GM18502 (cell line): Measurements from ENCODE around the gene SCN8A.

ENCODE experiments used
- ATAC-seq: cut with Tn5 transposase; IDR thresholded peaks from one replicate; pipeline ENCODE4 v1.9.1; 2021; ENCODE audit warnings: mild to moderate bottlenecking; ENCODE audit not compliant: unreplicated experiment, poor library complexity

Gene SCN8A

DNA sequence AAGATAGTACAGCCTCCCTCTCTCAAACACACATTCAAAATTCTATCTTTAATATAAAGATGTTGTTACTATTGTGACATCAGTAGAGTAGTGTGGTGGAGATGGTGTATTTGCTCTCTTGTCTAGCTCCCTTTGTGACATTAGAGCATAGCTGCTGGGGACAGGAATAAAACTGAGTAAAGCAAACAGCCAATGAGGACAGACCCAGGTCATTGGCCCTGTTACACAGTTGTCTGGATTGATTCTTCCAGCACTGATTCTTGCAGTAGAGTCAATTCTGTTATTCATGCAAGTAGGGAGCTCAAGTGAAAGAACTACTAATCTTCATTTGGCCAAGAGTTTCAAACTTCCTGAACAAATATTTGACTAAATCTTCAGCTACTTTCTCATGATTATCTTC lies 72.4 kb downstream of the SCN8A start:
- ATAC-seq, result no peak

GRCh38 chr12:51666696-51667095 lies 75.7 kb downstream of the SCN8A start:
- no peak for ATAC-seq

GRCh38 chr12:51667269-51667668 lies 76.2 kb downstream of the SCN8A start:
- no peak for ATAC-seq

GRCh38 chr12:51669271-51669670 lies 78.2 kb downstream of the SCN8A start:
- no peak for ATAC-seq

GRCh38 chr12:51669996-51670395 lies 79.0 kb downstream of the SCN8A start:
- ATAC-seq, result no peak

DNA sequence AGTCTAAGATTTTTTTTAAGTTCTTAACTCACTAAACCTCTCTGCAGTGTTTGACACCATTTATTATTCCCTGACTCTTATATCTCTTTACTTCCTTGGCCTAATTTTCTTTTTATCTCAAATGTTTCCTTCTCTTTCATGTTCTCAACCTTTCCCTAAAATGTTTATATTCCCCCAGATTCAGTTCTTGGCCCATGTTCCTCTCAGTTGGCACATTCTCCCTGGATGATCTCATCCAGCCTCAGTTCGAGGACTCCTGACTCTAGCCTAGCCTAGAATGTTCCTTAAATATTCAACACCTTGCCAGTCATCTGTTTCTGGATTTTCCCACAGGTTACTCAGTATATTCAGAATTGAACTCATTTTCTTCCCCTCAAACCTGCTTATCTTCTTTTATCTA lies 81.3 kb downstream of the SCN8A start:
- ATAC-seq, result no peak

- no peak for ATAC-seq
Measured at GRCh38 chr12:51675071-51675803, 84.2 kb downstream of the SCN8A start.

DNA sequence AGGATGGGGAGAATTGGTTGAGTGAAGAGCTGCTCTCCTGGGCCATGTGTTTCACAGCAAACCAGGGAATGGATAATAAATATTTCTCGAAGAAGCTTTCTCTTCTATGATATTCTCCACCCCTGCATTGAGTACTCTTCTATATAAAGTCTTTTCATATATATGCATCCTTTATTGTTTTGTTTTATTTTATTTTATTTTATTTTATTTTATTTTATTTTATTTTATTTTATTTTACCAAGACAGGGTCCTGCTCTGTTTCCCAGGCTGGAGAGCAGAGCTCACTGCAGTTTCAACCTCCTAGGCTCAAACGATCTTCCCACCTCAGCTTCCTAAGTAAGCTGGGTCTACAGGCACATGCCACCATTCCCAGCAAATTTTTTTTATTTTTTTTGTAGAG lies 85.8 kb downstream of the SCN8A start:
- no peak for ATAC-seq

DNA sequence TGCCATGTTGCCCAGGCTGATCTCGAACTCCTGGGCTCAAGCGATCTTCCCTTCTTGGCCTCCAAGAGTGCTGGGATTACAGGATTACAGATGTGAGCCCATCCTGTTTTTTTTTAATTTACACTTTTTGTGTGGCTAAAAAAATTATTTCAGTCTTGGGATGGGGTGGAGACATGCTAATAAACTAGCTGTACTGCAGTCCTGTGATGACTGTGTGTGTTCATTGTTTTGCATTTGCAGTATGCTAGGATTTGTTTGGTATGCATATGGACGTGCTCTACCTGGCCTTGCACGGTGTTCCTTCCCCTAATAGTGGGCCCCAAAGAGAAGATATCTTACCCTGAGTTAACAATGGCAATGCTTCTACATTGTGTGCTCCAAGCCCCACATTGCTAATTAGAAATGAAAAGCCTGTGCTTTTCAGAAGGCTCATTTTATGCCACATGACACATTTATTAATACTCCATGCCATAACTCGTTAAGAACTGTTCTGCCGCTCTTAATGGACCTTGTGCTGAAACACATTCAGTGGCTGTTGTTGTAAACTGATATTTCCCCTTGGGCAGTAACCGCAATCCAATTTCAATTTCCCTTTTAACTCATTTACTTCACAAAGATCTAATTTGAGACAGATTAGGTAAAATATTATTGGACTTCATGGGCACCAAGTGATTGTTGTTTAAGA lies 86.4 kb downstream of the SCN8A start:
- ATAC-seq, result no peak

DNA sequence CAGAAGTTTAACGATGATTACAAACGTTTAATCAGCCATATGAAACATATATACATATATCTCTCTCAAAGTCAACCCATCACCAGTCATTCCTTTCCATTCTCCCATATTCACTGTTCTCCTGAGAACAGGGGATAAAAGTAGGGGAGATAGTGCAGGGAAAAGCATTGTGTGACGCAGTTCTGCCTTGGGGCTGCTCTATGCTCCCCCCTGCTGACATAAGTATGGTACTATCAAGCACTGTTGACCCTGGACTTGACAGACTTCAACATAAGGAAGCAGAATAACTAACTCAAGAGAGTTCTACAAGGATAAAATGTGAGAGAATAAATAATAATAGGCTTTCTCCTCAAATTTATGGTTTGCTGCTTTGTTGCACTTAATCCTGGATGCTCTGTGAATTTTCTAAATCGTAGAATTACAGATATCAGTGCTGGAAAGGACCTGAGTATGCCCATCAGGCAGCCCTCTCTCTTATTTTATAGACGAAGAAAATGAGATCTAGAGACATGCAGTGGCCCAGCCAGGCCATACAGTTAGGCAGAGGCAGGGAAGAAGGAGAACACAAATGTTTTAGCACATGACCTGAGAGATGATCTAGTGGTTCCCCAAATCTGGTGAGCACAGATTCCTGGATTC lies 87.2 kb downstream of the SCN8A start:
- no peak for ATAC-seq

DNA sequence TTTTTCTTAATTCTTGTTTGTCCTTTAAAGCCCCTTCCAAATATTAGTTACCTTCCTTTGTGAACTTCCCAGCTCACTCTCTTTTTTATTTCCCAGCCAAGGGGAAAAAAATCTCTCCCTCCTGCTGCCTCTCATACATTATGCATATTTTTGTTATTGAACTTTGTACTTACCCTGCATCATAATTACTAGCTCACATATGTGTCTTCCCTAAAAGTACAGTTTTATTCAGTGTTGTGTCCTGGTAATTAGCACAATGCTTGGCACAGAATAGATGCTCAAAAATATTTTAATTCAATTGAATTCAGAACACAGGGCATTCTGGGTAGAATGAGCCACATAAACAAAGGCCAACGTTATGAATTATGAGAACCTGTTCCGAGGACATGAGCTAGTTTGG lies 91.9 kb downstream of the SCN8A start:
- ATAC-seq, result no peak

DNA sequence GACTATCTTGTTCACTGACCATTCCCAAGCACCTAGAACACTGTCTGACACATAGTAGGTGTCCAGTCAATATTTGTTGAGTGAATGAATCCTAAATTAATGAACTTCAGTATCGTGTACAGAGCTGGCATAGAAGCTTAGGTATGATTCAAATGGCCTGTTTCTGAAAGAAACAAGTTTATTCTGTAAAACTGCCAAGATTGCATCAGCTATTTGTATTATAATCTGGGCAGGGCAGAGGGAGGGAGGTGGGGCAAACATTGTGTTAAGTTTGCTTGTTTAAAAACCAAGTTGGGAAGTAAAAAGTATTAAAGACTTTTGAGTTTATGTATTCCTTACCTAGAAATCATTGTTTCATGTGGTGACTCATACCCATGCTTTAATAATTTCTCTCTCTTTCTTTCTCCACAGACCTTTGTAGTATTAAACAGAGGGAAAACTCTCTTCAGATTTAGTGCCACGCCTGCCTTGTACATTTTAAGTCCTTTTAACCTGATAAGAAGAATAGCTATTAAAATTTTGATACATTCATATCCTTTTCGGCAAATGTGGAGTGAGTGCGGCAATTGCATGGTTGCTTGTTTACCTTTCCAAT lies 92.8 kb downstream of the SCN8A start:
- no peak for ATAC-seq

- ATAC-seq, result no peak
Measured at GRCh38 chr12:51686727-51687126, 95.7 kb downstream of the SCN8A start.

GRCh38 chr12:51687177-51687576 lies 96.1 kb downstream of the SCN8A start:
- ATAC-seq, result no peak

GRCh38 chr12:51687614-51688013 lies 96.6 kb downstream of the SCN8A start:
- no peak for ATAC-seq

DNA sequence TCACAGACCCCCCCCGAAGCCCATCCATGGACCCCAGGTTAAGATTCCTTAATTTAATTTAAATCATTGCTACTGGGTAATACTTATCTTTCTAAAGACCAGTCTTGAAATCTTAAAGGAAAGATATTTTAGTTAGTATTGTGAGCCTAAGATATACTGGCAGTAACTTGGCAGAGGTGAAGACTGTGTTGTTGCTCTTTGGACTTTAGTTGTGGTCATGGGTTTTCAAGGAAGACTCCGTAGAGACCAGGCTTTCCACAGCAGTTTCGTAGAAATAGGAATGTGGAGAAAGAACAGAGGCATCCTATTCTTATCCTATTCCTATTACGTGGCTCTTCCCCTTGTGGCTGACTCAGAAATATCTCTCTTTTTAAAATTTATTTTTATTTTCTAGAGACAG lies 99.0 kb downstream of the SCN8A start:
- ATAC-seq, result no peak

DNA sequence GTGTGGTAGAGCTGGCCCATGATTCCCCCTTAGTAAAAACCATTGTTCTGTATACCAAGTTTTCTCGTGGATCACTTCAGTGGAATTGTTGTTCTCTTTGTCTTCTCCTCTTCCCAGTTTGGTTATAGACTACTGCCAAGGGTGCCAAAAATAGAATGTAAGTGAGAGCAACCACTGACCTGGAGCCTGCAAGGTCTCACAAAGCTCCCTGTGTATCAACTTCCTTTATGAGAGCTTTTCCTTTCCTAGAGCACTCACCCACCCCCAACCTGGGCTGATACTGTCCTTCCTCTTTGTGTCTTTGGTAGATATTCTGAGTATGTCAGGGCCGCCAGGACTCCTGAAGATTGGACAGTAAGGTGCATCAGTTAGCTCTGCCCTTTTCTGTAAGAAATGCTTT lies 101.0 kb downstream of the SCN8A start:
- ATAC-seq, result no peak

DNA sequence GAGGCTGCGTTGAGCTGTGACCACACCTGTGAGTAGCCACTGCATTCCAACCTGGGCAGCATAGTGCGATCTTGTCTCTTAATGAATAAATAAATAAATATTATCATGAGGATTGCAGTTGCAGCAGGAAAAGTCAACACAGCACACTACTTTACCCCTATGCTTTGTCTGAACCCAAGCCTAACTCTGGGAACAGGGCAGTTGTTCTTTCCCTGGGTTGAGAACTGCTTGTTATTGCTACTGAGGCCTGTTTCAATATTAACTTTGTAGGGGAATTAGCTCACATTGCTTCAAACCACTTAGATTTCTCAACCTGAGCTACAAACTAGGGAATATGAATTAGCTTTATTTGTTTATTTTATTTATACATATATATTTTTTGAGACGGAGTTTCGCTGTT lies 102.5 kb downstream of the SCN8A start:
- ATAC-seq, result no peak

GRCh38 chr12:51694146-51694545 lies 103.1 kb downstream of the SCN8A start:
- ATAC-seq, result no peak

- no peak for ATAC-seq
Measured at GRCh38 chr12:51695241-51696010, 104.4 kb downstream of the SCN8A start.

GRCh38 chr12:51699219-51699618 lies 108.2 kb downstream of the SCN8A start:
- no peak for ATAC-seq
